ENCODE results near the gene OR8B3. TPM values are rescaled to one million over a fixed set of nuclear protein-coding genes. Genes with fewer than 3 reads are reported as not detected.

Gene OR8B3, protein sequence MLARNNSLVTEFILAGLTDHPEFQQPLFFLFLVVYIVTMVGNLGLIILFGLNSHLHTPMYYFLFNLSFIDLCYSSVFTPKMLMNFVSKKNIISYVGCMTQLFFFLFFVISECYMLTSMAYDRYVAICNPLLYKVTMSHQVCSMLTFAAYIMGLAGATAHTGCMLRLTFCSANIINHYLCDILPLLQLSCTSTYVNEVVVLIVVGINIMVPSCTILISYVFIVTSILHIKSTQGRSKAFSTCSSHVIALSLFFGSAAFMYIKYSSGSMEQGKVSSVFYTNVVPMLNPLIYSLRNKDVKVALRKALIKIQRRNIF
- total RNA-seq = not detected

DNA sequence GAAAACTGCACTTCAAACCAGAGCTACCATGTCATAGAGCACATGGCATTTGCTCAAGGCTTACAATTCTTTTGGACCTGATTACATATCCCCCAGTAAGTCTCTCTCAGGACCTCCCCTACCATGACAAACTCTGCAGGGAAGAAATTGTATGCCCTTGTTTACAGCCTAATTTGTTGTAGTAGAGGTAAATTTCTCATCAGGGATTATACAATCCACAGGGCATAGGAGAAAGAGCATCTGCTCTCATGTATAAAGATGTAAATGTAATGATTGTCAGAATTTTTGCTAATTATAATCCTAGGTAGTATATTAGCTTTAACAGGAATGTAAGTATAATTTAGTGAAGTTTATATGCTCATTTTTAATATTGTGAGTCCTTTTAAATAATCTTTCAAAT, at the start of gene OR8B3:
Gene OR8B3 (minus strand): TSS at position 101 of the 400 bp plus-strand sequence. CDS start 1,673 bp downstream, outside the sequence.
- DNase-seq = no peak
- no peak within 1 kb of the TSS for H3K27ac ChIP-seq
- H3K9me3 ChIP-seq = no peaks in the 10 kb centered on the region
- no peaks in the 10 kb centered on the region for H3K36me3 ChIP-seq
- no peak for ATAC-seq (ENCODE audit: low FRiP score in 2 of 2)
- no peak within 1 kb of the TSS for H3K4me3 ChIP-seq
- H3K4me1 ChIP-seq = no peaks in the 10 kb centered on the region
- no peaks in the 10 kb centered on the region for H3K27me3 ChIP-seq
- TF ChIP-seq POLR2AphosphoS5 (IDR thresholded peaks at IDR 0.05) (no peak), EP300 (IDR thresholded peaks at IDR 0.05) (no peak), POLR2A (IDR thresholded peaks at IDR 0.05) (no peak)
- TF ChIP-seq, protein P1, sequence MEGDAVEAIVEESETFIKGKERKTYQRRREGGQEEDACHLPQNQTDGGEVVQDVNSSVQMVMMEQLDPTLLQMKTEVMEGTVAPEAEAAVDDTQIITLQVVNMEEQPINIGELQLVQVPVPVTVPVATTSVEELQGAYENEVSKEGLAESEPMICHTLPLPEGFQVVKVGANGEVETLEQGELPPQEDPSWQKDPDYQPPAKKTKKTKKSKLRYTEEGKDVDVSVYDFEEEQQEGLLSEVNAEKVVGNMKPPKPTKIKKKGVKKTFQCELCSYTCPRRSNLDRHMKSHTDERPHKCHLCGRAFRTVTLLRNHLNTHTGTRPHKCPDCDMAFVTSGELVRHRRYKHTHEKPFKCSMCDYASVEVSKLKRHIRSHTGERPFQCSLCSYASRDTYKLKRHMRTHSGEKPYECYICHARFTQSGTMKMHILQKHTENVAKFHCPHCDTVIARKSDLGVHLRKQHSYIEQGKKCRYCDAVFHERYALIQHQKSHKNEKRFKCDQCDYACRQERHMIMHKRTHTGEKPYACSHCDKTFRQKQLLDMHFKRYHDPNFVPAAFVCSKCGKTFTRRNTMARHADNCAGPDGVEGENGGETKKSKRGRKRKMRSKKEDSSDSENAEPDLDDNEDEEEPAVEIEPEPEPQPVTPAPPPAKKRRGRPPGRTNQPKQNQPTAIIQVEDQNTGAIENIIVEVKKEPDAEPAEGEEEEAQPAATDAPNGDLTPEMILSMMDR (IDR thresholded peaks at IDR 0.05) = no peak

DNA sequence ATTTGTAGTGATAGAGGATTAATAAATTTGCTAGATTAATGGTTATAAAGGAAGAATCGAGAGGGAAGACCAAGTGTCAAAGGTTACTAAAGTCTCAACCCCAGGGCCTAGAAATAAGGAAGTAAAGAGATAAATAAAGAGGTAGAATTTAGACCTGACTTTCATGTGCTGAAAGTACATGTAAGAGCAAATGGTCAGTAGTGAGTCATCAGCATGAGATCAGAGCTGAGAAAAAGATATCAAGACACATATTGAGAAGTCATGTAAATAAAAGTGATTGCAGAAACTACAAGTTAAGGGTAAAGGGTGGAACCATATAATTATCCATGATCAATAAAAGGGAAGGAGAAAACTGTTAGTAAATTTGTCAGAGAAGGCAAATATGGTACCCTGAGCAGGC, 48.1 kb upstream of the OR8B3 start:
- Histone ChIP-seq H3K36me3 (no peaks in the 10 kb centered on the region), H3K4me1 (no peaks in the 10 kb centered on the region), H3K4me3 (no peak overlapping the region), H3K27ac (no peak overlapping the region), H3K27me3 (no peaks in the 10 kb centered on the region), H3K9me3 (no peaks in the 10 kb centered on the region)
- TF ChIP-seq, protein P1 (IDR thresholded peaks at IDR 0.05) = no peak
- no peak for TF ChIP-seq POLR2A (IDR thresholded peaks at IDR 0.05)
- TF ChIP-seq EP300 (IDR thresholded peaks at IDR 0.05) = no peak
- TF ChIP-seq POLR2AphosphoS5 (IDR thresholded peaks at IDR 0.05) = no peak
- ATAC-seq (ENCODE audit: low FRiP score in 2 of 2) (no peak), DNase-seq (no peak)
- 73 to 79% methylated on average over 1 of the region's 1 CpG for WGBS, 2 donors

DNA sequence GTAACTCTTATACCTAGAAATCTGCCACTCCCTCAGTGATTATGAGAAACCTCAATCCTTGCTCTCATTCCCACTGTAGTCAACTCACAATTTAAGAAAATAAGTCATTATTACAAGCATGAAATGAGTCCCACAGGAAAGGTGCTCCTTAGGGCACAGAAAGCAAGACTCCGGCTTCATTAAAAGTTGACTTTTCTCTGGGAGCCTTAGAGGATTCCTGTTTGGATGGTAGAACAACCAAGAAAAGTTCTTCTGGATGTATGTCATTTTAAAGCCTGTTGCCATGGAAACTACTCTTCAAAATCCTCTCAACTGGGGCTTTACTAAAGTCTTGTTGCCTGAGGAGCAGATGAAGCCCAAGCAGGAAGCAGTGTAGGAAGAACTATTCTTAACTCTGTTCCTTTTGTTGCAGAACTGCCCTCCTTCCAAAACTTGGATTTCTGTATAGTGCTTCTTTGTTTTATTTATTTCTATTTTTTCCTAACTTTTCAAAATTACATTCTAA, 46.9 kb upstream of the OR8B3 start, which contains the start of gene OR8B8:
Gene OR8B8 (minus strand): TSS at position 51 of the 505 bp plus-strand sequence. CDS start 4,611 bp downstream, outside the sequence.
- H3K4me1 ChIP-seq = no peaks in the 10 kb centered on the region
- WGBS, 2 donors = 93% methylated on average over 1 of the region's 1 CpG
- ATAC-seq (ENCODE audit: low FRiP score in 2 of 2) = no peak
- no peak for DNase-seq
- H3K9me3 ChIP-seq = no peaks in the 10 kb centered on the region
- H3K27ac ChIP-seq = no peak within 1 kb of the TSS
- TF ChIP-seq, protein P1 (IDR thresholded peaks at IDR 0.05) = no peak
- TF ChIP-seq POLR2AphosphoS5 (IDR thresholded peaks at IDR 0.05) (no peak), POLR2A (IDR thresholded peaks at IDR 0.05) (no peak), EP300 (IDR thresholded peaks at IDR 0.05) (no peak)
- H3K27me3 ChIP-seq = no peaks in the 10 kb centered on the region
- no peak within 1 kb of the TSS for H3K4me3 ChIP-seq
- no peaks in the 10 kb centered on the region for H3K36me3 ChIP-seq

DNA sequence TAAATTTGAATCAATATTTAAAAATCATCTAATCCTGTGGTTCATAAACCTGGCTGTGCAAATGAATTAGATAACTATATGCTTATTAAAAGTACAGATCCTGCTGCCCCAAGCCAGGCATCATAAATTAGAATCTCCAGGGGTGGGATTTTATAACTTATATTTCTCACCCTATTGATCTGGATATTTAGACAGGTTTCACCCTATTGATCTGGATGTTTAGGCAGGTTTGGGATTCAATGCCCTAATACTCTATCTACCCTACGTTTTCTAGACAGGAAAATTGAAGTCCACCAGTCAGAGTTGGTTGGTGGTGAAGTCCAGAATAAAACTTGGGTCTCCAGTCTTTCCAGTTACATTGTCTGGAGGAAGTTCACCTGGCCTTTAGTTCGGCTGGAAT, 44.0 kb upstream of the OR8B3 start:
- Histone ChIP-seq H3K27me3 (no peaks in the 10 kb centered on the region), H3K4me3 (no peak overlapping the region), H3K4me1 (no peaks in the 10 kb centered on the region), H3K36me3 (no peaks in the 10 kb centered on the region), H3K9me3 (no peaks in the 10 kb centered on the region), H3K27ac (no peak overlapping the region)
- TF ChIP-seq EP300 (IDR thresholded peaks at IDR 0.05) = no peak
- TF ChIP-seq POLR2AphosphoS5 (IDR thresholded peaks at IDR 0.05) = no peak
- TF ChIP-seq, protein P1 (IDR thresholded peaks at IDR 0.05) = no peak
- TF ChIP-seq POLR2A (IDR thresholded peaks at IDR 0.05) = no peak
- DNase-seq (no peak), ATAC-seq (ENCODE audit: low FRiP score in 2 of 2) (no peak)
- 69 to 70% methylated on average over 2 of the region's 2 CpGs for WGBS, 2 donors

DNA sequence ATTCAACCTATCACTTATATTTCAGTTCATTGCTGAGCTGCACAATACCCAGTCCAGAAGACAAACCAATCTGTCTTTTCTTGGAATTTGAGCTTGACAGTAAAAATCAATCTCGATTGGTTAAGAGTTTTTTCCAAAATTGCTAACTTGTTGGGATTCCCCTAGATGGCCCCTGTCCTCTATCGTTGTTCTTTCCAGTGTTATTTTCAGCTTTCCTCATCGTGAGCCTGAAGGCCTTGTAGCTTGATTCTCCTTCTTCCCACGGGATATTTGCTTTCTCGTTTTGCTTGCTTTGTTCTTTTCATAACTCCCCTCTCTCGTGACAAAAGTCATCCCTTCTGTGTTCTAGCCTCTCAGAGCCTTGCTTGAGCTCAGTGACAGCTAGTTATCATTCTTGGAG, 43.6 kb upstream of the OR8B3 start:
- H3K9me3 ChIP-seq = no peaks in the 10 kb centered on the region
- no peak overlapping the region for H3K27ac ChIP-seq
- DNase-seq (no peak), ATAC-seq (ENCODE audit: low FRiP score in 2 of 2) (no peak)
- H3K4me1 ChIP-seq = no peaks in the 10 kb centered on the region
- no peak for TF ChIP-seq EP300 (IDR thresholded peaks at IDR 0.05)
- TF ChIP-seq POLR2A (IDR thresholded peaks at IDR 0.05) = no peak
- no peak for TF ChIP-seq POLR2AphosphoS5 (IDR thresholded peaks at IDR 0.05)
- TF ChIP-seq, protein P1 (IDR thresholded peaks at IDR 0.05) = no peak
- WGBS, 2 donors = 52 to 73% methylated on average over 6 of the region's 6 CpGs
- H3K36me3 ChIP-seq = no peaks in the 10 kb centered on the region
- no peak overlapping the region for H3K4me3 ChIP-seq
- no peaks in the 10 kb centered on the region for H3K27me3 ChIP-seq

Measured in upper lobe of left lung (tissue), 6 donors.